H1 (cell line): ENCODE measurements around the gene SPDYC. TPM values are rescaled to one million over a fixed set of nuclear protein-coding genes. Genes with fewer than 3 reads are reported as not detected.

ENCODE experiments used
- ATF3 ChIP-seq: IDR thresholded peaks from 2 replicates; pipeline ENCODE4 v1.6.1; 2011; ENCODE audit warnings: low read depth, mild to moderate bottlenecking, low read length; ENCODE audit not compliant: insufficient read depth
- CREB1 ChIP-seq: IDR thresholded peaks from 2 replicates; pipeline ENCODE4 v1.6.1; 2012; ENCODE audit warnings: inconsistent platforms
- CTBP2 ChIP-seq: IDR thresholded peaks from 2 replicates; pipeline ENCODE4 v1.7.0; 2011; ENCODE audit warnings: borderline replicate concordance, mild to moderate bottlenecking, moderate library complexity, mixed read lengths, low read length; ENCODE audit not compliant: insufficient read depth, insufficient read length
- GABPA ChIP-seq: IDR thresholded peaks from 2 replicates; pipeline ENCODE4 v1.6.1; 2011; ENCODE audit warnings: mild to moderate bottlenecking, low read length, moderate library complexity, borderline replicate concordance; ENCODE audit not compliant: insufficient read depth
- JUN ChIP-seq: IDR thresholded peaks from 2 replicates; pipeline ENCODE4 v1.6.1; 2011; ENCODE audit warnings: low read depth, mild to moderate bottlenecking, improper control_type of control experiment, low read length
- RAD21 ChIP-seq, 2 experiments: IDR thresholded peaks in 1 of 2; conservative IDR thresholded peaks in 1 of 2; 2 replicates each; pipeline ENCODE4 v1.6.1; 2011; ENCODE audit warnings: low read depth in 2 of 2, low read length in 2 of 2, improper control_type of control experiment in 1 of 2, inconsistent platforms in 1 of 2, mild to moderate bottlenecking in 1 of 2, moderate library complexity in 1 of 2
- SIRT6 ChIP-seq: IDR thresholded peaks from one replicate; pipeline ENCODE4 v1.7.1; 2012; ENCODE audit warnings: low read length, inconsistent platforms
- SRF ChIP-seq: IDR thresholded peaks from 2 replicates; pipeline ENCODE4 v1.6.1; 2011; ENCODE audit warnings: mild to moderate bottlenecking, low read depth, low read length, moderate library complexity
- polyA plus RNA-seq, 7 experiments: library from polyadenylated mRNA; depleted of rRNA in 3 of 7; stranded (reverse) in 5 of 7; unstranded in 2 of 7; fragments of >200 nt in 5 of 7; fragments of 200-250 nt in 2 of 7; gene quantifications; 1 replicate in 5 of 7; 2 replicates in 1 of 7; 4 replicates in 1 of 7; pipeline versions ENCODE4 v1.2.1 to v1.2.3, GENCODE V29; 2011 to 2013; ENCODE audit warnings: missing spikeins in 2 of 7, mixed read lengths in 2 of 7
- total RNA-seq: library from RNA; stranded (reverse); fragmentation: NEBNext Ultra II Directional; extraction: Animal tissue kit (Norgen Biotek cat#: 25700); gene quantifications from 2 replicates; pipeline ENCODE4 v1.2.1, GENCODE V29; 2021

The SPDYC gene
- total and polyA plus RNA-seq, 2 of the 8 experiments (the other 6 are each of a cell fraction or from before 2014, with no cell fraction given), result 0.15 TPM; not detected in 1

GRCh38 chr11:65204646-65205601 is 34.9 kb downstream of the SPDYC start (continued):
- TF ChIP-seq RAD21 (IDR thresholded peaks at IDR 0.05 in 1 of 2, conservative IDR thresholded peaks at IDR 0.05 in 1 of 2; ENCODE audit: low read depth in 2 of 2, low read length in 2 of 2) (peak; percentile 95 to 96), SRF (no peak), JUN (no peak), CREB1 (peak; percentile 39), ATF3 (no peak), GABPA (peak; percentile 35; the same call in 1 of the 2 replicates), SIRT6 (no peak), CTBP2 (no peak)
- TF ChIP-seq, all 59 proteins: peak for 19
